Measurements from ENCODE around the gene TMEM229A. TPM values are rescaled to one million over a fixed set of nuclear protein-coding genes. Genes with fewer than 3 reads are reported as not detected.

The TMEM229A gene
- total and polyA plus RNA-seq, 9 of the 15 experiments (the other 6 are each of a cell fraction or from before 2014, with no cell fraction given) = not detected

GRCh38 chr7:124013306-124013705 lies 19.6 kb downstream of the TMEM229A start (continued):
- no peak for TF ChIP-seq CGGBP1 (CRISPR knock-in tag; IDR thresholded peaks at IDR 0.05)
- TF ChIP-seq RNF219 (CRISPR knock-in tag; IDR thresholded peaks at IDR 0.05) = no peak
- TF ChIP-seq PATZ1 (CRISPR knock-in tag; IDR thresholded peaks at IDR 0.05; ENCODE audit: borderline replicate concordance) = no peak
- TF ChIP-seq CUX1 (CRISPR knock-in tag; IDR thresholded peaks at IDR 0.05) = no peak
- no peak for TF ChIP-seq MLX (CRISPR knock-in tag; conservative IDR thresholded peaks at IDR 0.05)
